ENCODE results near the gene DDIAS. TPM values are rescaled to one million over a fixed set of nuclear protein-coding genes. Genes with fewer than 3 reads are reported as not detected.

DDIAS gene
- total and polyA plus RNA-seq, 9 of the 15 experiments (the other 6 are each of a cell fraction or from before 2014, with no cell fraction given), result 9.4 to 27.2 (median 23.3) TPM

GRCh38 chr11:82900277-82901164 lies 1.0 kb upstream of the DDIAS start, which contains the start of gene PRCP (continued):
- TF ChIP-seq, protein P1, sequence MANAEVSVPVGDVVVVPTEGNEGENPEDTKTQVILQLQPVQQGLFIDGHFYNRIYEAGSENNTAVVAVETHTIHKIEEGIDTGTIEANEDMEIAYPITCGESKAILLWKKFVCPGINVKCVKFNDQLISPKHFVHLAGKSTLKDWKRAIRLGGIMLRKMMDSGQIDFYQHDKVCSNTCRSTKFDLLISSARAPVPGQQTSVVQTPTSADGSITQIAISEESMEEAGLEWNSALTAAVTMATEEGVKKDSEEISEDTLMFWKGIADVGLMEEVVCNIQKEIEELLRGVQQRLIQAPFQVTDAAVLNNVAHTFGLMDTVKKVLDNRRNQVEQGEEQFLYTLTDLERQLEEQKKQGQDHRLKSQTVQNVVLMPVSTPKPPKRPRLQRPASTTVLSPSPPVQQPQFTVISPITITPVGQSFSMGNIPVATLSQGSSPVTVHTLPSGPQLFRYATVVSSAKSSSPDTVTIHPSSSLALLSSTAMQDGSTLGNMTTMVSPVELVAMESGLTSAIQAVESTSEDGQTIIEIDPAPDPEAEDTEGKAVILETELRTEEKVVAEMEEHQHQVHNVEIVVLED (CRISPR knock-in tag; IDR thresholded peaks at IDR 0.05), result no peak
- TF ChIP-seq E4F1 (CRISPR knock-in tag; IDR thresholded peaks at IDR 0.05; ENCODE audit: borderline replicate concordance) (no peak), BDP1 (IDR thresholded peaks at IDR 0.05; ENCODE audit: insufficient read depth, insufficient read length) (no peak), CCNT2 (IDR thresholded peaks at IDR 0.05; ENCODE audit: borderline replicate concordance, extremely low read depth, insufficient read length, low read depth, low read length) (peak; percentile 60), HMG20A (CRISPR knock-in tag; conservative IDR thresholded peaks at IDR 0.05) (no peak), FOSL1 (tag; conservative IDR thresholded peaks at IDR 0.05) (peak; percentile 44), CC2D1A (IDR thresholded peaks at IDR 0.05) (no peak)
- TF ChIP-seq, protein P2, sequence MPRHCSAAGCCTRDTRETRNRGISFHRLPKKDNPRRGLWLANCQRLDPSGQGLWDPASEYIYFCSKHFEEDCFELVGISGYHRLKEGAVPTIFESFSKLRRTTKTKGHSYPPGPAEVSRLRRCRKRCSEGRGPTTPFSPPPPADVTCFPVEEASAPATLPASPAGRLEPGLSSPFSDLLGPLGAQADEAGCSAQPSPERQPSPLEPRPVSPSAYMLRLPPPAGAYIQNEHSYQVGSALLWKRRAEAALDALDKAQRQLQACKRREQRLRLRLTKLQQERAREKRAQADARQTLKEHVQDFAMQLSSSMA (CRISPR knock-in tag; IDR thresholded peaks at IDR 0.05), result no peak
- TF ChIP-seq, protein P3, sequence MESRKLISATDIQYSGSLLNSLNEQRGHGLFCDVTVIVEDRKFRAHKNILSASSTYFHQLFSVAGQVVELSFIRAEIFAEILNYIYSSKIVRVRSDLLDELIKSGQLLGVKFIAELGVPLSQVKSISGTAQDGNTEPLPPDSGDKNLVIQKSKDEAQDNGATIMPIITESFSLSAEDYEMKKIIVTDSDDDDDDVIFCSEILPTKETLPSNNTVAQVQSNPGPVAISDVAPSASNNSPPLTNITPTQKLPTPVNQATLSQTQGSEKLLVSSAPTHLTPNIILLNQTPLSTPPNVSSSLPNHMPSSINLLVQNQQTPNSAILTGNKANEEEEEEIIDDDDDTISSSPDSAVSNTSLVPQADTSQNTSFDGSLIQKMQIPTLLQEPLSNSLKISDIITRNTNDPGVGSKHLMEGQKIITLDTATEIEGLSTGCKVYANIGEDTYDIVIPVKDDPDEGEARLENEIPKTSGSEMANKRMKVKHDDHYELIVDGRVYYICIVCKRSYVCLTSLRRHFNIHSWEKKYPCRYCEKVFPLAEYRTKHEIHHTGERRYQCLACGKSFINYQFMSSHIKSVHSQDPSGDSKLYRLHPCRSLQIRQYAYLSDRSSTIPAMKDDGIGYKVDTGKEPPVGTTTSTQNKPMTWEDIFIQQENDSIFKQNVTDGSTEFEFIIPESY (CRISPR knock-in tag; IDR thresholded peaks at IDR 0.05), result no peak
- TF ChIP-seq, protein P4, sequence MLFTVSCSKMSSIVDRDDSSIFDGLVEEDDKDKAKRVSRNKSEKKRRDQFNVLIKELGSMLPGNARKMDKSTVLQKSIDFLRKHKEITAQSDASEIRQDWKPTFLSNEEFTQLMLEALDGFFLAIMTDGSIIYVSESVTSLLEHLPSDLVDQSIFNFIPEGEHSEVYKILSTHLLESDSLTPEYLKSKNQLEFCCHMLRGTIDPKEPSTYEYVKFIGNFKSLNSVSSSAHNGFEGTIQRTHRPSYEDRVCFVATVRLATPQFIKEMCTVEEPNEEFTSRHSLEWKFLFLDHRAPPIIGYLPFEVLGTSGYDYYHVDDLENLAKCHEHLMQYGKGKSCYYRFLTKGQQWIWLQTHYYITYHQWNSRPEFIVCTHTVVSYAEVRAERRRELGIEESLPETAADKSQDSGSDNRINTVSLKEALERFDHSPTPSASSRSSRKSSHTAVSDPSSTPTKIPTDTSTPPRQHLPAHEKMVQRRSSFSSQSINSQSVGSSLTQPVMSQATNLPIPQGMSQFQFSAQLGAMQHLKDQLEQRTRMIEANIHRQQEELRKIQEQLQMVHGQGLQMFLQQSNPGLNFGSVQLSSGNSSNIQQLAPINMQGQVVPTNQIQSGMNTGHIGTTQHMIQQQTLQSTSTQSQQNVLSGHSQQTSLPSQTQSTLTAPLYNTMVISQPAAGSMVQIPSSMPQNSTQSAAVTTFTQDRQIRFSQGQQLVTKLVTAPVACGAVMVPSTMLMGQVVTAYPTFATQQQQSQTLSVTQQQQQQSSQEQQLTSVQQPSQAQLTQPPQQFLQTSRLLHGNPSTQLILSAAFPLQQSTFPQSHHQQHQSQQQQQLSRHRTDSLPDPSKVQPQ (CRISPR knock-in tag; IDR thresholded peaks at IDR 0.05; ENCODE audit: borderline replicate concordance), result no peak
